Effector memory CD4-positive, alpha-beta T cell (primary cell): ENCODE measurements around the gene ROBO4.

Experiments
- DNase-seq, 3 donors: peaks; one replicate each; pipeline ENCODE4 v3.0.0-alpha.2; 2020
- H3K27ac ChIP-seq: 2 replicates; pipeline ENCODE4 v1.7.0; 2013; ENCODE audit warnings: mild to moderate bottlenecking, low read length, moderate library complexity; ENCODE audit not compliant: insufficient read depth, poor library complexity, severe bottlenecking
- H3K27me3 ChIP-seq: replicated peaks from 2 replicates; pipeline ENCODE4 v1.7.0; 2013; ENCODE audit warnings: mild to moderate bottlenecking, low read length; ENCODE audit not compliant: insufficient read depth, control insufficient read depth, poor library complexity, severe bottlenecking
- H3K36me3 ChIP-seq: 2 replicates; pipeline ENCODE4 v1.7.0; 2013; ENCODE audit warnings: mild to moderate bottlenecking, low read length, moderate library complexity; ENCODE audit not compliant: control insufficient read depth, insufficient read depth
- H3K4me1 ChIP-seq: 2 replicates; pipeline ENCODE4 v1.7.0; 2013; ENCODE audit warnings: low read length, mild to moderate bottlenecking; ENCODE audit not compliant: control insufficient read depth, insufficient read depth, poor library complexity, severe bottlenecking
- H3K4me3 ChIP-seq: 2 replicates; pipeline ENCODE4 v1.7.0; 2013; ENCODE audit warnings: low read length, low read depth, mild to moderate bottlenecking; ENCODE audit not compliant: insufficient read depth, poor library complexity, severe bottlenecking
- H3K9me3 ChIP-seq: 2 replicates; pipeline ENCODE4 v1.7.0; 2013; ENCODE audit warnings: mild to moderate bottlenecking, low read length, moderate library complexity; ENCODE audit not compliant: control insufficient read depth
- total RNA-seq, 3 donors: gene quantifications; one replicate each; lab custom pipeline; 2026; lab: John Stamatoyannopoulos, UW

Gene ROBO4
- total RNA-seq, result 0 reads per million in 3 donors

DNA sequence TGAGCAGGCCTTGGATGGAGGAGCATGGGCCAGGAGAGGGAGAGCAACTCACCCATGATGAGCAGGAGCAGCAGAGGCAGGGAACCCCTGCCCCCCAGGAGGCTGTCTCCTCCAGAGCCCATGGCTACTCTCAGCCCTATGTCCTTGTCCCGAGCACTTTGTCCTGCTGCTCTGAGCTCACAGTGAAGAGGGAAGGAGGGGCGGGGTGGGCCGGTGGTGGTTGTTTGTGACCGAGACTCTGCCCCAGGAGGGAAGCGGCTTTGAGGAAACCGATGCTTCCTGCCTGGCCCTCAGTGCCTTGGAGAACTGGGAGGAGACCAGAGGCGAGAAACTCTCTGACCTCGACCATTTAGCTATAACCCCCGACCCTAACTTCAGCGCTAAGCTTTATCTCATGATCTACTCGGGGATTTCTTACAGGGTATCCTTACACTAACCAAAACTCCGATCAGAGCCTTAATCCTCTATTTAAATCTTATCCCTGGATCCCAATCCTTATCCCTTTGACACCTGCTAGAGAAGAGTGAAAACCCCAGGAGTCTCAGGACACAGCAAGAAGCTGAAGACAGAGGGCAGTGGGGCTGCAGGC lies at the start of gene ROBO4:
Gene ROBO4 (minus strand): TSS at position 192 of the 589 bp plus-strand sequence. CDS start 70 bp downstream, at position 122.
- Histone ChIP-seq H3K9me3 (no peaks in the 10 kb centered on the region), H3K4me1 (no peaks in the 10 kb centered on the region), H3K36me3 (no peaks in the 10 kb centered on the region), H3K27ac (no peak within 1 kb of the TSS), H3K4me3 (no peak within 1 kb of the TSS), H3K27me3 (no peaks in the 10 kb centered on the region)
- no peak for DNase-seq

DNA sequence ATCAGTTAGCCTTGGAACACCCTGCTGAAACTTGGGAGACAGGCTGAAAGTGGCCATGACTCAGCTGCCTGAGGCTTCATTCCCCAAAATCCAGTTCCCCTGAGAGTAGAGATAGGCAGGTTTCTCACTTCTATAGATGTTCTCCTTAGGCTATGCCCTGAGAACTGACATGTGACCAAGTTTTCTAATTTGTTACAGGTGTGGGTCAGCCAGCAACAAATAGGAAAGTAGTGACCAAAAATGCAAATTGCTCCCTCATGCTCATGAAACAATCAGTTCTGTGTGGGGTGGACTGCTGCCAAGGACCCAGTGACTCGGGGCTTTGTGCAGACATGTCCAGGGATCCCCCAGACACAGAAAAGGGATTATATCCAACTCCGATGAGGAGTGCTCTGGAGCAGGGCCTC lies 49.1 kb upstream of the ROBO4 start:
- Histone ChIP-seq H3K4me3 (no peak overlapping the region), H3K36me3 (no peaks in the 10 kb centered on the region), H3K27me3 (no peaks in the 10 kb centered on the region), H3K4me1 (peaks cover 18% of the 10 kb centered on the region), H3K27ac (no peak overlapping the region), H3K9me3 (no peaks in the 10 kb centered on the region)
- DNase-seq, result no peak

DNA sequence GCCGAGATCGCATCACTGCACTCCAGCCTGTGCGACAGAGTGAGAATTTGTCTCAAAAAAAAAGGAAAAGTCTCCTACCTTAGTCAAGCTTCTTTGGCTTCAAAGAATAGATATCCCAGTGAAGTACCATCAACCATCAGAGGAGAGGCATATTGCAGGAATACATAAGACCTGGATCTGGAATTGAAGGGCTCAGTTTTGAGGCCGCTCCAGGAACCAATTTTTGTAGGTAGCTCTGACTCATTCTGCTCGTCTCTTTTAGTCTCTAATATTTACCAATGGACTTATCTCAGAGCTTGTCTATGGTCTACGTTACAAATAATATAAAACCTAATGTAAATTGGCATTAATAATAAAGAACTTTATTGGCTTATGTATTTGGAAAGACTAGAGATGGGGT lies 48.2 kb upstream of the ROBO4 start:
- Histone ChIP-seq H3K4me3 (no peak overlapping the region), H3K4me1 (peaks cover 12% of the 10 kb centered on the region), H3K27ac (no peak overlapping the region), H3K27me3 (no peaks in the 10 kb centered on the region), H3K9me3 (no peaks in the 10 kb centered on the region), H3K36me3 (no peaks in the 10 kb centered on the region)
- no peak for DNase-seq

DNA sequence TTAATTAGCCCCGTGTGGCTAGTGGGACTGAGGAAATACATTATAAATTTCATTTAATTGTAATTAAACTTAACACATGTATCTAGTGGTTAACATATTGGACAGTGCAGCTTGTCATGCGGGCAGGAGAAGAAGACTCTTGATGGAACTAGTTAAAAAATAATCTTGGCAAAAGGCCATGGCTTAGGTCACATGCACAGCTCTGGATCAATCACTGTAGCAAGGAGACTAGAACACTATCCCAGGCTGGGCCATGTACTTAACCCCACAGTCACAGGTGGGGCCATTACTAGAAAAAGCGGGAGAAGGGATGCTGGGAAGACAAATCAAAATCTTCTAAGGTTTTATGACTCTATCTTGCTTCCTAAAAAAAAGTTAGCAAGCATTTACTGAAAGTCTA lies 46.9 kb upstream of the ROBO4 start:
- H3K27ac ChIP-seq, result no peak overlapping the region
- no peaks in the 10 kb centered on the region for H3K36me3 ChIP-seq
- no peaks in the 10 kb centered on the region for H3K9me3 ChIP-seq
- no peak overlapping the region for H3K4me3 ChIP-seq
- DNase-seq, result no peak
- no peaks in the 10 kb centered on the region for H3K27me3 ChIP-seq
- peaks cover 1% of the 10 kb centered on the region for H3K4me1 ChIP-seq

DNA sequence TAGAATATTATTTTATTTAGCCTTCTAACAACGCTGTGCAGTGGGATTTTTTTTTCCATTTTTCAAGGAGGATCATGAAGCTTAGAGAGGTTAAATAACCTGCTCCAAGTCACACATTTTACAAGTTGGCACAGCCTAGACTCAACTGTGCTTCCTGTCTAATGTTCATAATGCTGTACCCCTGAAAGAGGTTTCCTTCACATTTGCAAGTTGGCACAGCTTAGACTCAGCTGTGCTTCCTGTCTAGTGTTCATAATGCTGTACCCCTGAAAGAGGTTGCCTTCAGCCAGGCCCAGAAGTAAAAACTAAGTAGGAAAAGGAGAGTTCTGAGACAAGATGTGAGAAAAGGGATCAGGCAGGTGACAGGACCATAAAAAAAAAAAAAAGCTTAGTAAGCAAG lies 46.1 kb upstream of the ROBO4 start:
- H3K27me3 ChIP-seq, result no peaks in the 10 kb centered on the region
- no peaks in the 10 kb centered on the region for H3K4me1 ChIP-seq
- DNase-seq, result no peak
- H3K27ac ChIP-seq, result no peak overlapping the region
- H3K4me3 ChIP-seq, result no peak overlapping the region
- H3K9me3 ChIP-seq, result no peaks in the 10 kb centered on the region
- no peaks in the 10 kb centered on the region for H3K36me3 ChIP-seq

DNA sequence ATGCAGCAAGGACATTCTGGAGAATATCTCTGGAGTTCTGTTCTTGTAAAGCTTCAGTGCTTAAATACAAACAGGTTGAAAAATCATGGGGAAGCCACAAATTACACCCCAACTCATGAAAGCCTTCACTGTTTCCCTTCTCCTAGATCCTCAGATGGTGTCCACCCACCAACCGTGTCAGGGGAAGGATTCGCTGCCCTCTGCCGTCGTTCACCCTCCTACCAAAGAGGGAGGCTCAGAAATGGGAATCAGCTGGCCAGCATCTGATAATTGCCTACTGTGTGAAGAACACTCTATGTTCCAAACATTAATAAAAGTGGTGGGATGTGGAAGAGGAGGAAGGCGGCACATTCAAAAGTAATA lies 45.6 kb upstream of the ROBO4 start:
- H3K27me3 ChIP-seq, result no peaks in the 10 kb centered on the region
- H3K4me3 ChIP-seq, result no peak overlapping the region
- no peak for DNase-seq
- no peaks in the 10 kb centered on the region for H3K36me3 ChIP-seq
- no peaks in the 10 kb centered on the region for H3K9me3 ChIP-seq
- no peak overlapping the region for H3K27ac ChIP-seq
- no peaks in the 10 kb centered on the region for H3K4me1 ChIP-seq

DNA sequence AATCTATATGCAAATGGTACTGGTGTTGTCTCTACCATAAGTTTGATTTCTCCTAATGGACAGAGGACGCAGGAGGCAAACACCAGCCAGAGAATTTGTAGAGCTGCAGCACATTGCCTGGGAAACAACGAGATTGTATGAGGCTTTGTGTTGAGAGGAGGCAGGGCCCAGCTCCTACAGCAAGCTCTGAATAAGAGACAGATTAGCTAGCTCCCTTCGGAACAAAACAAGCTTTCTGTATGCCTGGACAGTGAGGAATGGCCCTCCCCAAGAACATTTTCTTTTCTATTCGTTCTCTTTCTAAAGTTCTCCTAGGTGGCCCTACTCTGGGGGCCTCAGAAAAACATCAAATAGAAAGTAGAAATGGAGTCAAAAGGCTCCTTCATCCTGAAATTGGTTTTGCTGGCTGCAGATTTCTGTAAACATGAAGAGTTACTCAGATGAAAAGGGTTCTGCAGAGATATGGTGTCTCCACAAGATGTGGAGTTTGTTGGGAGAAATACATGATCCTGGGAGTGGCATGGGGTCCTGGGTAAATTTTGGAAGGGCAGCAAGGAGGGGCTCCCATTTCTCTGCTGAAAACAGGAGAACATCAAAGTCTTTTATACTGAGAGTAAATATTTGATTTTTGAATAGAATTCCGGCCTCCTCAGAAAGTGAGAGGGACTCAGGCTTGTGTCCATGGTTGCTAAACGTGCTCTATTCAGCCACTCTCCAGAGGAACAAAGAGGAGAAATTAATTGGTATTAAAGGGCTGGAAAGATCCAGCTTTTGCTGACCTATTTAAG lies 45.0 kb upstream of the ROBO4 start:
- no peak overlapping the region for H3K4me3 ChIP-seq
- H3K27ac ChIP-seq, result no peak overlapping the region
- DNase-seq, result no peak
- H3K36me3 ChIP-seq, result no peaks in the 10 kb centered on the region
- H3K9me3 ChIP-seq, result no peaks in the 10 kb centered on the region
- H3K27me3 ChIP-seq, result no peaks in the 10 kb centered on the region
- no peaks in the 10 kb centered on the region for H3K4me1 ChIP-seq

DNA sequence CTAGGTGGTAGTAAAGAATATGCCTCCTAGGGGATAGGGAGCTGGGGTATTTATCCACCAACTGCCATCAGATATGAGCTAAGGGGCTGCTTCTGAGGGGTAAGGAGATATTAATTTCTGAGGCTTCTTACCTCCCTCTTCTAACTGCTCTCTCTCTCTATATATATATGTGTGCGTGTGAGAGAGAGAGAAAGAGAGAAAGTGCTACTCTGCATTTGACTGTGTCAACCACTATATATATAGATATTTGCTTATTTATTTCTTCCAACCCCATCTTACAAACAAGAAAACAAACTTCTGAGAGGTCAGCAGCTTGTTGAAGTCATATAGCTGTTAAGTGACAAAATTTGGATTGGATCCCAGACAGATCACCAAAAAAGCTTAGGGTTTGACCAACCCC lies 44.0 kb upstream of the ROBO4 start:
- no peak for DNase-seq
- Histone ChIP-seq H3K4me1 (no peaks in the 10 kb centered on the region), H3K36me3 (no peaks in the 10 kb centered on the region), H3K9me3 (no peaks in the 10 kb centered on the region), H3K27ac (no peak overlapping the region), H3K4me3 (no peak overlapping the region), H3K27me3 (no peaks in the 10 kb centered on the region)

DNA sequence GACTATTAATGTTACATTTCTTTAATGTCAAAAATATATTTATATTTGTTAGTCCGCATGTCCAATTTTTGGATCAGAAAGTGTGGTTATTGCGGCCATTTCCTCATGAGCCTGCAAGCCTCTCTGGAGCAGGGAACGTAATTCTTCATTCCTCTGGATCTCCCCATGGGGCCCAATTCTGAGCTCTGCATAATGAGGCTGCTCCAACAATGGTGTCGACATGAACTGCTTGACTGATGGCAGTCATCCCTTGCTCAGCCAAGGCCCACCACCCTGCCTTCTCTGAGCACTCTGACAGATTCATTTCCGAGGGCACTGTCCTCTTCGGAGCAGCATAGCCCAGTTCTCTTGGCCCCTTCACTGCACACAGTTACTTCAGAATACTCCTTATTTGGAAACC lies 41.3 kb upstream of the ROBO4 start:
- Histone ChIP-seq H3K9me3 (no peaks in the 10 kb centered on the region), H3K4me1 (no peaks in the 10 kb centered on the region), H3K4me3 (no peak overlapping the region), H3K27me3 (no peaks in the 10 kb centered on the region), H3K36me3 (no peaks in the 10 kb centered on the region), H3K27ac (no peak overlapping the region)
- DNase-seq, result no peak

DNA sequence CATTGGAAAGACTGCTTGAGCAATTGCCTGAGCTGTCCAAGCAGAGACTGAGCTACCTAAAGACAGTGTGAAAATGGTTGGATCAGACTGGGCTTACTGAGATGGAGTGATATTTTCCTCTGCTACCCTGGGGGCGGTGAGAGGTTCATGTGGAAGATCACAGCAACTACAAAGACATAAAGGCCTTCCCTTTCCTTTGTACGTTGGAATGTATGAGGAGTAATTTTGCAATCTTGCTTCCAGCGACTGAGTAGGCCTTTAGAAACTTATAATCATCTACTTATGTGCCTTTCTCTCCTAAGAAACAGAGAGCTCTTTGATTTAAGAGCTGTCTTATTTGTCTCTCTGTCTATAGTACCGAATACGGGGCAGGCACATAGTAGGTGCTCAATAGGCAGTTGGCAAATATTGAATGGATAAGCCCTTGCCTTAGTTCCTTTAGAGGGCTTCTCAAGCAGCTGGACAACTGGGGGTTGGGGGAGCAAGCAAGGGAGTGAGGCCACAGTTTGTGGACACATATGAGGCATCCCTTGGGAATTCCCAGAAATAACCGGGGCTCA lies 40.6 kb upstream of the ROBO4 start:
- Histone ChIP-seq H3K27ac (no peak overlapping the region), H3K27me3 (no peaks in the 10 kb centered on the region), H3K4me3 (no peak overlapping the region), H3K4me1 (no peaks in the 10 kb centered on the region), H3K36me3 (no peaks in the 10 kb centered on the region), H3K9me3 (no peaks in the 10 kb centered on the region)
- no peak for DNase-seq
